HEK293 (cell line): ENCODE results near the gene GRIK4.

ENCODE experiments used
- HOXA7 ChIP-seq: sonication (generic); formaldehyde crosslinking; IDR thresholded peaks from 2 replicates; pipeline ENCODE4 v1.8.1; 2022; ENCODE audit warnings: missing genetic modification reagents, borderline replicate concordance
- ZBTB21 ChIP-seq: fragments of 450-650 bp; formaldehyde crosslinking; IDR thresholded peaks from 2 replicates; pipeline ENCODE4 v1.5.1; 2017; ENCODE audit warnings: missing biosample characterization, missing genetic modification characterization
- ZNF274 ChIP-seq, 2 experiments: fragments of 200-500 bp in 1 of 2; fragments of 450-650 bp in 1 of 2; sonication (Bioruptor generic) in 1 of 2; formaldehyde crosslinking in 1 of 2; IDR thresholded peaks; 2 replicates each; pipeline versions ENCODE4 v1.5.1 to v1.6.1; 2014 to 2016; ENCODE audit warnings: borderline replicate concordance in 1 of 2, inconsistent platforms in 1 of 2, low read length in 1 of 2, missing biosample characterization in 1 of 2, missing genetic modification characterization in 1 of 2
- ZNF416 ChIP-seq: fragments of 450-650 bp; formaldehyde crosslinking; IDR thresholded peaks from 2 replicates; pipeline ENCODE4 v1.5.1; 2016; ENCODE audit warnings: missing biosample characterization, missing genetic modification characterization
- TF ChIP-seq, protein P1 (sequence below): fragments of 450-650 bp; formaldehyde crosslinking; IDR thresholded peaks from 2 replicates; pipeline ENCODE4 v1.5.1; 2016; ENCODE audit warnings: missing biosample characterization, missing genetic modification characterization
- TF ChIP-seq, protein P2 (sequence below): fragments of 450-650 bp; formaldehyde crosslinking; IDR thresholded peaks from 2 replicates; pipeline ENCODE4 v1.5.1; 2016; ENCODE audit warnings: missing biosample characterization, missing genetic modification characterization
- TF ChIP-seq, protein P3 (sequence below): fragments of 450-650 bp; formaldehyde crosslinking; IDR thresholded peaks from 2 replicates; pipeline ENCODE4 v1.5.1; 2017; ENCODE audit warnings: missing biosample characterization, missing genetic modification characterization

DNA sequence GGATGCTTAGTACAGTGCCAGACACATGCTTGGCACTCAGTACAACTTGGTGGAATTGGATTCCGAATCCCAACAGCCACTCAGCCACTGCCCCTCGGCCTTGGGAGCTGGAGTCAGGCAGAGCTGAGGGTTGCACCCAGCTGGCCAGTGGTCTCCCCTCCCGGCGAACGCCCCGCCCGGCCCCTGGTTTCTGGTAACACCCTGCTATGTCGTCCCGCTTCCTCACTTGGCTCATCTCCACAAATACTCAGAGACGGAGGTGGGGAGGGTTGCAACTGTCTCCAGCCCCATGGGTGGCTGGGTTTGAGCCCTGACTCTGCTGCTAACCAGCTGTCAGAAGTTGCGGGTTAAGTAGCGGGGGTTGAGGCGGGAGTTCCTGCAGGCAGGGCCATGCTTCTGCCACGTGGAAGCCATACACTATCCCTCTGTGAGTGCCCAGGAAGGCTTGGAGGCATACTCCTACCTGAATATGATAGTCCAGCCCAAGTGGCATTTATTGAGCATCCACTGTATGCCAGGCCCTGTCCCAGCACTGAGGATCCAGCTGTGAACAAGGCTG is 67.1 kb downstream of the GRIK4 start:
- TF ChIP-seq, protein P1, sequence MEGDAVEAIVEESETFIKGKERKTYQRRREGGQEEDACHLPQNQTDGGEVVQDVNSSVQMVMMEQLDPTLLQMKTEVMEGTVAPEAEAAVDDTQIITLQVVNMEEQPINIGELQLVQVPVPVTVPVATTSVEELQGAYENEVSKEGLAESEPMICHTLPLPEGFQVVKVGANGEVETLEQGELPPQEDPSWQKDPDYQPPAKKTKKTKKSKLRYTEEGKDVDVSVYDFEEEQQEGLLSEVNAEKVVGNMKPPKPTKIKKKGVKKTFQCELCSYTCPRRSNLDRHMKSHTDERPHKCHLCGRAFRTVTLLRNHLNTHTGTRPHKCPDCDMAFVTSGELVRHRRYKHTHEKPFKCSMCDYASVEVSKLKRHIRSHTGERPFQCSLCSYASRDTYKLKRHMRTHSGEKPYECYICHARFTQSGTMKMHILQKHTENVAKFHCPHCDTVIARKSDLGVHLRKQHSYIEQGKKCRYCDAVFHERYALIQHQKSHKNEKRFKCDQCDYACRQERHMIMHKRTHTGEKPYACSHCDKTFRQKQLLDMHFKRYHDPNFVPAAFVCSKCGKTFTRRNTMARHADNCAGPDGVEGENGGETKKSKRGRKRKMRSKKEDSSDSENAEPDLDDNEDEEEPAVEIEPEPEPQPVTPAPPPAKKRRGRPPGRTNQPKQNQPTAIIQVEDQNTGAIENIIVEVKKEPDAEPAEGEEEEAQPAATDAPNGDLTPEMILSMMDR (tag by site-specific recombination): no peak
- no peak for TF ChIP-seq HOXA7 (CRISPR knock-in tag)
- TF ChIP-seq, protein P2, sequence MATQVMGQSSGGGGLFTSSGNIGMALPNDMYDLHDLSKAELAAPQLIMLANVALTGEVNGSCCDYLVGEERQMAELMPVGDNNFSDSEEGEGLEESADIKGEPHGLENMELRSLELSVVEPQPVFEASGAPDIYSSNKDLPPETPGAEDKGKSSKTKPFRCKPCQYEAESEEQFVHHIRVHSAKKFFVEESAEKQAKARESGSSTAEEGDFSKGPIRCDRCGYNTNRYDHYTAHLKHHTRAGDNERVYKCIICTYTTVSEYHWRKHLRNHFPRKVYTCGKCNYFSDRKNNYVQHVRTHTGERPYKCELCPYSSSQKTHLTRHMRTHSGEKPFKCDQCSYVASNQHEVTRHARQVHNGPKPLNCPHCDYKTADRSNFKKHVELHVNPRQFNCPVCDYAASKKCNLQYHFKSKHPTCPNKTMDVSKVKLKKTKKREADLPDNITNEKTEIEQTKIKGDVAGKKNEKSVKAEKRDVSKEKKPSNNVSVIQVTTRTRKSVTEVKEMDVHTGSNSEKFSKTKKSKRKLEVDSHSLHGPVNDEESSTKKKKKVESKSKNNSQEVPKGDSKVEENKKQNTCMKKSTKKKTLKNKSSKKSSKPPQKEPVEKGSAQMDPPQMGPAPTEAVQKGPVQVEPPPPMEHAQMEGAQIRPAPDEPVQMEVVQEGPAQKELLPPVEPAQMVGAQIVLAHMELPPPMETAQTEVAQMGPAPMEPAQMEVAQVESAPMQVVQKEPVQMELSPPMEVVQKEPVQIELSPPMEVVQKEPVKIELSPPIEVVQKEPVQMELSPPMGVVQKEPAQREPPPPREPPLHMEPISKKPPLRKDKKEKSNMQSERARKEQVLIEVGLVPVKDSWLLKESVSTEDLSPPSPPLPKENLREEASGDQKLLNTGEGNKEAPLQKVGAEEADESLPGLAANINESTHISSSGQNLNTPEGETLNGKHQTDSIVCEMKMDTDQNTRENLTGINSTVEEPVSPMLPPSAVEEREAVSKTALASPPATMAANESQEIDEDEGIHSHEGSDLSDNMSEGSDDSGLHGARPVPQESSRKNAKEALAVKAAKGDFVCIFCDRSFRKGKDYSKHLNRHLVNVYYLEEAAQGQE (tag by site-specific recombination): no peak
- TF ChIP-seq ZNF416 (tag by site-specific recombination): no peak
- TF ChIP-seq, protein P3, sequence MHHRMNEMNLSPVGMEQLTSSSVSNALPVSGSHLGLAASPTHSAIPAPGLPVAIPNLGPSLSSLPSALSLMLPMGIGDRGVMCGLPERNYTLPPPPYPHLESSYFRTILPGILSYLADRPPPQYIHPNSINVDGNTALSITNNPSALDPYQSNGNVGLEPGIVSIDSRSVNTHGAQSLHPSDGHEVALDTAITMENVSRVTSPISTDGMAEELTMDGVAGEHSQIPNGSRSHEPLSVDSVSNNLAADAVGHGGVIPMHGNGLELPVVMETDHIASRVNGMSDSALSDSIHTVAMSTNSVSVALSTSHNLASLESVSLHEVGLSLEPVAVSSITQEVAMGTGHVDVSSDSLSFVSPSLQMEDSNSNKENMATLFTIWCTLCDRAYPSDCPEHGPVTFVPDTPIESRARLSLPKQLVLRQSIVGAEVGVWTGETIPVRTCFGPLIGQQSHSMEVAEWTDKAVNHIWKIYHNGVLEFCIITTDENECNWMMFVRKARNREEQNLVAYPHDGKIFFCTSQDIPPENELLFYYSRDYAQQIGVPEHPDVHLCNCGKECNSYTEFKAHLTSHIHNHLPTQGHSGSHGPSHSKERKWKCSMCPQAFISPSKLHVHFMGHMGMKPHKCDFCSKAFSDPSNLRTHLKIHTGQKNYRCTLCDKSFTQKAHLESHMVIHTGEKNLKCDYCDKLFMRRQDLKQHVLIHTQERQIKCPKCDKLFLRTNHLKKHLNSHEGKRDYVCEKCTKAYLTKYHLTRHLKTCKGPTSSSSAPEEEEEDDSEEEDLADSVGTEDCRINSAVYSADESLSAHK: no peak
- TF ChIP-seq ZNF274 (IDR thresholded peaks at IDR 0.05; ENCODE audit: low read length): no peak
- no peak for TF ChIP-seq ZNF274 (tag by site-specific recombination; IDR thresholded peaks at IDR 0.05; ENCODE audit: borderline replicate concordance)
- no peak for TF ChIP-seq ZBTB21 (tag by site-specific recombination)
